Islet precursor cell (in vitro differentiated cells): ENCODE data around the gene GRAPL.
"Not testable (repeated sequence)": the region's sequence is repeated elsewhere in the genome, so short reads cannot be mapped to it uniquely, and the experiment has no call there.

Experiments used
- DNase-seq: peaks from one replicate; pipeline ENCODE4 v3.0.0-alpha.2; 2018

GRAPL gene

DNA sequence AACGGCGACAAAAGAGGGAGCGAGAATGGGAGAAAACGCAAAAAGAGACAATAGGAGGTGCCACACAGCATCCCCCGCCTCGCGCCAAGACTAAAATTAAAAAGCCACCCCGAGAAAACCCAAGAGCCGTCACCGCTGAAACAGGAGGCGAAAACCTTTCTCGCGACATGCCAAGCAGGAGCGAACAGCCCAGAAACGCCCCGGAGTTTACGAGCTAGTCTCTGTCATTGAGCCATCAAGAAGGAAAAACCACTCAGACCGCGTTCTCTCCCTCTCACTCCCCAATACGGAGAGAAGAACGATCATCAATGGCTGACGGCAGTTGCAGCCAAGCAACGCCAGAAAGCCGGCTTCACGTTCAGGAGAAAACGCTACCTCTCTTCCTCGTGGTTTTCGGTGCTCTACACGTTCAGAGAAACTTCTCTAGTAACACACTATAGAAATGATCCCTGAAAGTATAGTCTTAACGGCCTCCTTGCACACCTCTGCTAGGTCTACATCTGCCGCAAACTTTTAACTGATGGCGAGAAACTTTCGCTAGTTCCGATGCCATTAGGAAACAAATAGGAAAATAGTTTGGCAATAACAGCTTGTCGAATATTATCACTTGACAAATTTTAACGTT is 62.5 kb downstream of the GRAPL start:
- DNase-seq: not testable (repeated sequence)

DNA sequence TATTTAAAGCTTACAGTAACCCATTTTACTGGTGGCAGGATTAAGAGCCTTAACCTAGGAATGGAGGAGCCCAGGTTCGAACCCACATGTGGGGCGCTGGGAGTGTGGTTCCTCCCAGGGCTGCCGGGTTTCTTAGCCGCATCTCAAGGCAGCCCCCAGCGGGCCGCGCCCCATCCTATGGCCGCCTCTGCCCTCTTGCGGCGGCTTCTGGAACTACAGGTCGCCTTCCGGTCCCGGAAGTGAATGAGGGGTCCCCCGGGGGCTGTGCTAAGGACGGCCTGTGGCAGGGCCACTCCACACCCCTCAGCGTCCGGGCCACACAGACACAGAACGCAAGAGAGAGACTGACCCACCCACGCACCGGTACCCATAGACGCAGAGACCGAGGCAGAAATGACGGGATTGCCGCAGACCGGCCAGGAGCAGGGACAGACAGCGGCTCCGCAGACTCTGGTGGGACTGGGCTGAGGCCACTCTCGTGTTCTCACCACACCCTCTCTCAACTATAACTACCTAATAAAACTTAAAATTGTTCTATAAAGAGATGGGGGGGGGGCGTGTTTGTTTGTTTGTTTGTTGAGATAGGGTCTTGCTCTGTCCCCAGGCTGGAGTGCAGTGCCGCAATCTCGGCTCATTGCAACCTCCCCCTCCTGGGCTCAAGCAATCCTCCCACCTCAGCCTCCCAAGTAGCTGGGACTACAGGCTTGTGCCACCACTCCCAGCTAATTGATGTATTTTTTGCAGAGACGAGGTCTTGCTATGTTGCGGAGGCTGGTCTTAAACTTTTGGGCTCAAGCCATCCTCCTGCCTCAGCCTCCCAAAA is 69.2 kb downstream of the GRAPL start:
- not testable (repeated sequence) for DNase-seq

DNA sequence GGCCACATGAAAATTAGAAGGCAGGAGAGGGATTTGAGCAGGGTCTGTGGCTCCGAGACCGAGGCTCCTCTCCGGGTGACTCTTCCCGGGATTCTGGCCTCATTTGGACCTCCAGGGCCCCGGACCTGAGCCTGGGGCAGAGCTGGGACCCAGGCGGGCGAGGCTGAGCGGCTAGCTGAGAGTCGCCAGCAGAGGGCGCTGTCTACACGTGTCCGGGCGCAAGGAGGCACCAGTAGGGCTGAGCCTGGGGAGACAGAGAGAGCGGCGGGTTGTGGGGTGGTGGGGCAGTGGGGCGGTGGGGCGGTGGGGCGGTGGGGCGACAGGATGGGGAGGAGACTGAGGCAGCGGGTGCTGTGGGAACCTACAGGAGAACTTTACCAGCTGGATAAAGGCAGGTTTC is 75.1 kb downstream of the GRAPL start:
- DNase-seq: not testable (repeated sequence)

DNA sequence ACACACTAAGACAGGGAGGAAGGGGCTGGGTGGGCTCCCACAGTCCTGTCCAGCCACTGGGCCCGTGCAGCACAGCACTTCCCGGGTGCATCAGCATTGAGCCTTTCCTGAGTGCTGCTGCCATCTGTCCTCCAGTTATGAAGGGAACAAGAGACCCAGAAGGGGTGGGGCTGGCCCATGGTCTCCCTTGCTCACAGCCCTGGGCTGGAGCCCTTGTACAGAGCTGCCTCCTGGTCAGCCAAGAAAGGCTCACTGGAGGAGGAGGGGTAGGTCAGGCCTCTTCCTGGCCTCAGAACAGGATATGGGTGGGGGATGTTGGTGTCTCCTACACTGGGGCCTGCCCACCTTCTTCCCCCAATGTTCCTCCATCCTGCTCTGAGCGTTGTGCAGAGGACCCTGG is 76.0 kb downstream of the GRAPL start:
- DNase-seq: not testable (repeated sequence)
